ENCODE results near the gene WBP2NL.

DNA sequence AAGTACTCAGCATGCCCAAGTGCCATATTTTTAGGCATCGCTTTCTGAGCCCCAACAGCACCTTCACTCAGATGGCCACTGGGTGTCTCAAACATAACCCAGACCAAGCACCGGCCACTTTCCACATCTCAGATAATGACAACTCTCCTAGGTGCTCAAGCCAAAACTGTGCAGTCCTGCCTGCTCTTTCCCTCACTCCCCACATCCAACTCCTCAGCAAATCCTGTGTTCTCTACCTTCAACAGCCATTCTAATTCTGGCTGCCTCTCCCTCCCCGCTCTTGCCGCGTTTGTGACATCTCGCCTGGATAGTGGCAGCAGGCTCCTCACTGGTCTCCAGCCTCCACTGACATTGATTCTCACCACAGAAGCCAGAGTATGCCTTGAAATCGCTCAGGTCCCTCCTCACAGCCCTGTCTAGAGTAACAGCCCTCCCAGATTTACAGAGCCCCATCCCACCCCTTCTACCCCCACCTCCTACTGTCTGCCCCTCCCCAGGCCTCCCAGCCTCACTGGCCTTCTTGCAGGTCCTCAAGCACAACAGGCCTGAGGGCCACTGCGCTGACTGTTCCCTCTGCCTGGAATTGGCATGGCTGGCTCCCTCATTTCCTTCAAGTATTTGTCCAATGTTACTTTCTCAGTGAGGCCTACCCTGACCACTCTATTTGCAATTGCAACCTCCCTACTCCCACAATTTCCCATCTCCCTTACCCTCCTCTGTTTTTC is 74.2 kb downstream of the WBP2NL start:
- TF ChIP-seq, protein P1, sequence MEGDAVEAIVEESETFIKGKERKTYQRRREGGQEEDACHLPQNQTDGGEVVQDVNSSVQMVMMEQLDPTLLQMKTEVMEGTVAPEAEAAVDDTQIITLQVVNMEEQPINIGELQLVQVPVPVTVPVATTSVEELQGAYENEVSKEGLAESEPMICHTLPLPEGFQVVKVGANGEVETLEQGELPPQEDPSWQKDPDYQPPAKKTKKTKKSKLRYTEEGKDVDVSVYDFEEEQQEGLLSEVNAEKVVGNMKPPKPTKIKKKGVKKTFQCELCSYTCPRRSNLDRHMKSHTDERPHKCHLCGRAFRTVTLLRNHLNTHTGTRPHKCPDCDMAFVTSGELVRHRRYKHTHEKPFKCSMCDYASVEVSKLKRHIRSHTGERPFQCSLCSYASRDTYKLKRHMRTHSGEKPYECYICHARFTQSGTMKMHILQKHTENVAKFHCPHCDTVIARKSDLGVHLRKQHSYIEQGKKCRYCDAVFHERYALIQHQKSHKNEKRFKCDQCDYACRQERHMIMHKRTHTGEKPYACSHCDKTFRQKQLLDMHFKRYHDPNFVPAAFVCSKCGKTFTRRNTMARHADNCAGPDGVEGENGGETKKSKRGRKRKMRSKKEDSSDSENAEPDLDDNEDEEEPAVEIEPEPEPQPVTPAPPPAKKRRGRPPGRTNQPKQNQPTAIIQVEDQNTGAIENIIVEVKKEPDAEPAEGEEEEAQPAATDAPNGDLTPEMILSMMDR (IDR thresholded peaks at IDR 0.05 in 8 of 11, conservative IDR thresholded peaks at IDR 0.05 in 3 of 11) = no peak
- no peak for TF ChIP-seq POLR2A (IDR thresholded peaks at IDR 0.05)

All from spleen (tissue), 7 donors.